Nephron (organoid): Measurements from ENCODE around the gene PHGDH.

ENCODE experiments used
- H3K27ac Mint-ChIP-seq, 3 experiments: 2 replicates each; pipeline ENCODE4 v1.8.0; 2020; ENCODE audit warnings: mixed read lengths in 3 of 3, mild to moderate bottlenecking in 2 of 3, moderate library complexity in 1 of 3
- H3K27me3 Mint-ChIP-seq: 2 replicates; pipeline ENCODE4 v1.8.0; 2021; ENCODE audit warnings: low read depth, mild to moderate bottlenecking, moderate library complexity, mixed read lengths
- H3K36me3 Mint-ChIP-seq: 2 replicates; pipeline ENCODE4 v1.8.0; 2020; ENCODE audit warnings: low read depth, mixed read lengths
- H3K4me1 Mint-ChIP-seq: 2 replicates; pipeline ENCODE4 v1.8.0; 2020; ENCODE audit warnings: mixed read lengths
- H3K4me3 Mint-ChIP-seq, 3 experiments: 2 replicates each; pipeline ENCODE4 v1.8.0; 2020; ENCODE audit warnings: mild to moderate bottlenecking in 3 of 3, mixed read lengths in 3 of 3, moderate library complexity in 2 of 3
- H3K9me3 Mint-ChIP-seq: 2 replicates; pipeline ENCODE4 v1.8.0; 2020; ENCODE audit warnings: mixed read lengths
- TF ChIP-seq, protein P1 (sequence below), 3 experiments: fragments of 200-600 bp; sonication (generic); IDR thresholded peaks; one replicate each; pipeline ENCODE4 v1.5.0; 2021; ENCODE audit warnings: antibody characterized with exemption in 3 of 3; ENCODE audit not compliant: unreplicated experiment in 3 of 3

PHGDH gene

DNA sequence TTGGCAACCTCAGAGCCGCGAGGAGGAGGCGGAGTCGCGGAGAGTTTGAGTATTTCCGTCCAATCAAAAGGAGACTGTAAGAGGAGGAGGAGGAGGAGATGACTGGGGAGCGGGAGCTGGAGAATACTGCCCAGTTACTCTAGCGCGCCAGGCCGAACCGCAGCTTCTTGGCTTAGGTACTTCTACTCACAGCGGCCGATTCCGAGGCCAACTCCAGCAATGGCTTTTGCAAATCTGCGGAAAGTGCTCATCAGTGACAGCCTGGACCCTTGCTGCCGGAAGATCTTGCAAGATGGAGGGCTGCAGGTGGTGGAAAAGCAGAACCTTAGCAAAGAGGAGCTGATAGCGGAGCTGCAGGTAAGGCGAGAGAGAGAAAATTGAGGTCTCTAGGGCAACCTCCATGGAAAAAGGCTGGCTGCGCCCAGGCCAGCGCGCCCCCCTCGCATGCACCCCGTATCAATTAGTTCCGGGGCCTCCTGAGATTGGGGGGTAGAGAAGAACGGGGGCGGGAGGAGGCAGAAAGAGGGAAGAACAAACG lies at the start of gene PHGDH:
Gene PHGDH, plus strand, starts transcription at position 131 of the 538 bp plus-strand sequence. Its CDS starts 89 bp downstream, at position 220.
- H3K9me3 Mint-ChIP-seq: peaks cover 6% of the 10 kb centered on the region
- H3K27ac Mint-ChIP-seq: peak within 1 kb of the TSS; percentile 96 to 97 (median 97)
- peak within 1 kb of the TSS; percentile 90 to 98 (median 98) for H3K4me3 Mint-ChIP-seq
- peaks cover 35% of the 10 kb centered on the region for H3K4me1 Mint-ChIP-seq
- H3K27me3 Mint-ChIP-seq: peaks cover 4% of the 10 kb centered on the region
- TF ChIP-seq, protein P1, sequence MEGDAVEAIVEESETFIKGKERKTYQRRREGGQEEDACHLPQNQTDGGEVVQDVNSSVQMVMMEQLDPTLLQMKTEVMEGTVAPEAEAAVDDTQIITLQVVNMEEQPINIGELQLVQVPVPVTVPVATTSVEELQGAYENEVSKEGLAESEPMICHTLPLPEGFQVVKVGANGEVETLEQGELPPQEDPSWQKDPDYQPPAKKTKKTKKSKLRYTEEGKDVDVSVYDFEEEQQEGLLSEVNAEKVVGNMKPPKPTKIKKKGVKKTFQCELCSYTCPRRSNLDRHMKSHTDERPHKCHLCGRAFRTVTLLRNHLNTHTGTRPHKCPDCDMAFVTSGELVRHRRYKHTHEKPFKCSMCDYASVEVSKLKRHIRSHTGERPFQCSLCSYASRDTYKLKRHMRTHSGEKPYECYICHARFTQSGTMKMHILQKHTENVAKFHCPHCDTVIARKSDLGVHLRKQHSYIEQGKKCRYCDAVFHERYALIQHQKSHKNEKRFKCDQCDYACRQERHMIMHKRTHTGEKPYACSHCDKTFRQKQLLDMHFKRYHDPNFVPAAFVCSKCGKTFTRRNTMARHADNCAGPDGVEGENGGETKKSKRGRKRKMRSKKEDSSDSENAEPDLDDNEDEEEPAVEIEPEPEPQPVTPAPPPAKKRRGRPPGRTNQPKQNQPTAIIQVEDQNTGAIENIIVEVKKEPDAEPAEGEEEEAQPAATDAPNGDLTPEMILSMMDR (IDR thresholded peaks at IDR 0.05; ENCODE audit: unreplicated experiment in 3 of 3): no peak
- H3K36me3 Mint-ChIP-seq: no peaks in the 10 kb centered on the region

DNA sequence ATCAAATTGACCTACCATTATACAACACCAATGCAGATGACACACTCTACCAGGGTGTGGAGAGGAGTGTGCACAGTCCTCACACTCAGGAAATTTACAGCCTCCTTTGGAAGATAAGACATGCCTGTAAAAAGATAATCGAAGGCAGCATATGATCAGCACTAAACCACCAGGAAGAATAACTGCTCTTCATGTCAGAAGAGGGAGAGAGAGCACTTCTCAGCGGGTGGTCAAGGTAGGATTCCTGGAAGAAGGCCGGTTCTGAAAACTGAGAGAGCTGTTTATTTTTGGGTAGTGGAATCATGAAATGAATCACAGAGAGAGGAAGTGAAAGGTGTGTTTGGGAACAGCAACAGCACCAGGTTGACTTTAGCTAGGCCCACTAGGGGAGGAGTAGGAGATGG lies 49.7 kb upstream of the PHGDH start:
- Mint-ChIP-seq H3K27ac (peak overlapping the region in 1 of 3 experiments; percentile 2), H3K27me3 (peaks cover 5% of the 10 kb centered on the region), H3K9me3 (no peaks in the 10 kb centered on the region), H3K4me3 (no peak overlapping the region), H3K4me1 (peaks cover 35% of the 10 kb centered on the region), H3K36me3 (no peaks in the 10 kb centered on the region)
- TF ChIP-seq, protein P1 (IDR thresholded peaks at IDR 0.05; ENCODE audit: unreplicated experiment in 3 of 3): no peak

DNA sequence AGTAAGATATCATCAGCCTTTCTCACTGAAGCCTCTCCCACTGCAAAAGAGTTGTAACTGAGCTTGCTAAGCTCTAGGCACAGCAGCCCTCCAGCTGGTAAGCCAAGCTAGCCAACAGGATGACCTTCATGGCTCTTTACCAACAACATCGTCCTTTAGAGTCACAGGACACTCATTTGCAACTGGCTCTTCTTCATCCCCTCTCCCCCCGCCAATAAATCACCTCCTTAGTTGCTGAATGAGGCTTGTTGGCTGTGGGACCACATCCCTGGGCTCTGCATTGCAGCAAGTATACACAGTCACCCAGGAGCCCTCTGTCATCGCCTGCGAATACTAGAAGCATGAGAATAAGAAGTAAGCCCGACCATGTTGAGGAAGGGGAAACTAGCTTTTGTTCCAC lies 47.7 kb upstream of the PHGDH start:
- H3K4me3 Mint-ChIP-seq: no peak overlapping the region

DNA sequence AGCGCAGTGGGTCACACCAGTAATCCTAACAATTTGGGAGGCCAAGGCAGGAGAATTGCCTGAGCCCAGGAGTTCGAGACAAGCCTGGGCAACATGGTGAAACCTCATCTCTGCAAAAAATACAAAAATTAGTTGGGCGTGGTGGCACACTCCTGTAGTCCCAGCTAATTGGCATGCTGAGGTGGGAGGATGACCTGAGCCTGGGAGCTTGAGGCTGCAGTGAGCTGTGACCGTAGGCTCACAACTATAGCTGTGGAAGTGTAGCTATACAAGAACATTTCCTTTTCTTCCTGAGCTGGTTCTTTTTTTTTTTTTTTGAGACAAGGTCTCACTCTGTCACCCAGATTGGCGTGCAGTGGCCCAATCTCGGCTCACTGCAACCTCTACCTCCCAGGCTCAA lies 44.6 kb upstream of the PHGDH start:
- peaks cover 5% of the 10 kb centered on the region for H3K27me3 Mint-ChIP-seq
- no peak overlapping the region for H3K27ac Mint-ChIP-seq
- TF ChIP-seq, protein P1 (IDR thresholded peaks at IDR 0.05; ENCODE audit: unreplicated experiment in 3 of 3): no peak

More for the DNA sequence above, 47.7 kb upstream of the PHGDH start:
- no peaks in the 10 kb centered on the region for H3K9me3 Mint-ChIP-seq
- TF ChIP-seq, protein P1 (IDR thresholded peaks at IDR 0.05; ENCODE audit: unreplicated experiment in 3 of 3): no peak
- H3K27me3 Mint-ChIP-seq: peaks cover 5% of the 10 kb centered on the region
- no peak overlapping the region for H3K27ac Mint-ChIP-seq
- peaks cover 35% of the 10 kb centered on the region for H3K4me1 Mint-ChIP-seq
- H3K36me3 Mint-ChIP-seq: no peaks in the 10 kb centered on the region

DNA sequence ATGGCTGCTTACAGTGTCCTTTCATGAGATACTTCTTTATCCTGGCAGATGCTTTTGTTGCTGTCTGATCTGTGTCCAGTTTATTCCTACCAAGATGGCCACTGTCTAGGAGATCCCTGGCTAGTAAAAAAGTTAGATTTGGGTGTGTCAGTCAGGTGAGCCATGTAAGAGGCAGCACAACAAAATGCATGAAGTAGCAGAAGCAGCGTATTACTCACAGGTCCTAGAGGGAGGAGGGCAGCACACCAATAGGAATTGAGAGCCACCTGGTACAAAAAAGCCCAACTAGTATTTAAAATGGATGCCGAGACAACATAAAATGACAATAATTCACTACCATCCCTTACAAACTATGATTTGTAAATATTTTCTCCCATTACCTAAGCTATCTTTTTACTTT lies 40.8 kb upstream of the PHGDH start:
- peaks cover 1% of the 10 kb centered on the region for H3K27me3 Mint-ChIP-seq
- no peaks in the 10 kb centered on the region for H3K36me3 Mint-ChIP-seq

More for the DNA sequence above, 44.6 kb upstream of the PHGDH start:
- no peak overlapping the region for H3K4me3 Mint-ChIP-seq
- H3K4me1 Mint-ChIP-seq: peaks cover 6% of the 10 kb centered on the region
- H3K9me3 Mint-ChIP-seq: no peaks in the 10 kb centered on the region
- no peaks in the 10 kb centered on the region for H3K36me3 Mint-ChIP-seq

More for the DNA sequence above, 40.8 kb upstream of the PHGDH start:
- TF ChIP-seq, protein P1 (IDR thresholded peaks at IDR 0.05; ENCODE audit: unreplicated experiment in 3 of 3): no peak
- no peaks in the 10 kb centered on the region for H3K9me3 Mint-ChIP-seq
- no peak overlapping the region for H3K4me3 Mint-ChIP-seq
- H3K4me1 Mint-ChIP-seq: peaks cover 22% of the 10 kb centered on the region
- H3K27ac Mint-ChIP-seq: no peak overlapping the region
